Measurements from ENCODE around the gene C12orf56. TPM values are rescaled to one million over a fixed set of nuclear protein-coding genes. Genes with fewer than 3 reads are reported as not detected.
"Not testable (repeated sequence)": the region's sequence is repeated elsewhere in the genome, so short reads cannot be mapped to it uniquely, and the experiment has no call there.

C12orf56 gene
- total RNA-seq, 1 donor from 2014 or later: 0.51 TPM

GRCh38 chr12:64387197-64387816 is 3.3 kb downstream of the C12orf56 start:
- intact Hi-C loops (cut with micrococcal nuclease): no loop called here

- intact Hi-C loops (cut with micrococcal nuclease): loop anchor here (1.0 kb wide), 1 partner anchor 19 kb away; the partner anchor contains the start of gene XPOT
Observed at GRCh38 chr12:64385468-64385867, 5.1 kb downstream of the C12orf56 start.

- intact Hi-C loops (cut with micrococcal nuclease): loop anchor here (1.0 kb wide), 1 partner anchor 19 kb away; the partner anchor contains the start of gene XPOT
Observed at GRCh38 chr12:64385019-64385418, 5.5 kb downstream of the C12orf56 start.

DNA sequence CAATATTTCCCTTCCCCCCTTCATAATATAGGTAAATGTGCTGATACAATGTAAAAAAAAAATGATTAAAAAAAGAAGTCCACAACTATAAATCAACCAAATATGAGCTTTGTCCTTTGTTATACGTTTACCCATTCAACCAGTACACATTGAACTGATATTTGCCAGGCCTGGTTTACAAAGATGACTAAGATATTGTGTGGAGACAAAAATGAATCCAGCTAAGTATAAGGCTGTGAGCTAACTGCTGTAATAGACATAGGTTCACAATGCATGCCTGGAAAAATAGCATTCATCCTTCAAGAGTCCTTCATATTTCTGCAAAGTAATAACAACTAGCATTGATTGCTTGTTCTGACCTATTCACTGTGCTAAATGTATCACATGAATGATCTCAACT is 6.9 kb downstream of the C12orf56 start:
- intact Hi-C loops (cut with micrococcal nuclease): loop anchor here (5.0 kb wide), 1 partner anchor 71 kb away; no protein-coding TSS in a partner anchor

- intact Hi-C loops (cut with micrococcal nuclease): no loop called here
Observed at GRCh38 chr12:64362721-64363305, 27.7 kb downstream of the C12orf56 start.

DNA sequence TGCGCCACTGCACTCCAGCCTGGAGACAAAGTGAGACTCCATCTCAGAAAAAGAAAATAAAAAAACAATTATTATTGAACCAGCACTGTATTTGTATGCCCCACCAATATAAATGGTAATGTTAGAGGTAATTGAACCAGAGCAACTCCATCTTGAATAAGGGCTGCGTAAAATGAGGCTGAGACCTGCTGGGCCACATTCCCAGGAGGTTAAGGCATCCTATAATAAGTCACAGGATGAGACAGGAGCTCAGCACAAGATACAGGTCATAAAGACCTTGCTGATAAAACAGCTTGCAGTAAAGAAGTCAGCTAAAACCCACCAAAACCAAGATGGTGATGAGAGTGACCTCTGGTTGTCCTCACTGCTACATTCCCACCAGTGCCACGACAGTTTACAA is 29.4 kb downstream of the C12orf56 start:
- intact Hi-C loops (cut with micrococcal nuclease): not testable (repeated sequence)

DNA sequence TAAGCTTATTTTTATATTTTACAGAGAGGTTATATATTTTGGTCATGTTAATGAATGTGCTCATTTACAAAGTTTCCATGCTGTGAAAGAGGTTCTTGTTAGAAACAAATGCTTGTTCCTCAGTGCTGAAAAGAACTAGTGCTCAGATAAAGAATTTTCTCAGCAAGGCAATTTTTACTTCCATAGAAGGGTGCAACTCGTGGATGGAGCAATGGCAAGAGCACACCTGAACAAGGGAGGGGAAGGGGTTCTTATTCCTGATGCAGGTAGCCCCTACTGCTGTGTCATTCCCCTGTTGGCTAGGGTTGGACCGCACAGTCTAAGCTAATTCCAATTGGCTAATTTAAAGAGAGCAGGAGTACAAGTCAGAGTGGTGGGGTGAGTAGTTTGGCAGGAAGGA is 34.3 kb downstream of the C12orf56 start:
- intact Hi-C loops (cut with micrococcal nuclease): not testable (repeated sequence)

- intact Hi-C loops (cut with micrococcal nuclease): no loop called here
Observed at GRCh38 chr12:64352181-64352580, 38.4 kb downstream of the C12orf56 start.

- intact Hi-C loops (cut with micrococcal nuclease): no loop called here
Observed at GRCh38 chr12:64351265-64351664, 39.3 kb downstream of the C12orf56 start.

GRCh38 chr12:64347630-64348029 is 42.9 kb downstream of the C12orf56 start:
- intact Hi-C loops (cut with micrococcal nuclease): no loop called here

- intact Hi-C loops (cut with micrococcal nuclease): not testable (repeated sequence)
Observed at GRCh38 chr12:64344631-64345030, 45.9 kb downstream of the C12orf56 start.

DNA sequence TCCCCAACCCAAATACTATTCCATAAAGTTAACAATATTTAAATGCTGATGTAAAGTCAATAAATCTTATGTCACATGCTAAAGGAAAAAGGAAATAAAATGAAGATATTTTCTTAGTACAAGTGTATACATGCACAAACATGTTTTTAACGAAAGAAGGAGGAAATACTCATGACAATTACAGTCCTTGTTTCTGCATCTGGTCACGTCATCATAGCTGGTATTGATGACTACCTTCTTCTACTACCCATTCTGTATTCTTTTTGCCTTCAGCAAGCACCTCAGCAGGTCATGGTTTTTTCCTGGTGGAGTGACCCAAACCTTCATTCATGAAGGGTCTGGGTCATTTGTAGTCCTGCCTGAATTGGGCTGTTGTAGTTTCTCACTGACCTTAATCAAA is 50.0 kb downstream of the C12orf56 start:
- intact Hi-C loops (cut with micrococcal nuclease): not testable (repeated sequence)

DNA sequence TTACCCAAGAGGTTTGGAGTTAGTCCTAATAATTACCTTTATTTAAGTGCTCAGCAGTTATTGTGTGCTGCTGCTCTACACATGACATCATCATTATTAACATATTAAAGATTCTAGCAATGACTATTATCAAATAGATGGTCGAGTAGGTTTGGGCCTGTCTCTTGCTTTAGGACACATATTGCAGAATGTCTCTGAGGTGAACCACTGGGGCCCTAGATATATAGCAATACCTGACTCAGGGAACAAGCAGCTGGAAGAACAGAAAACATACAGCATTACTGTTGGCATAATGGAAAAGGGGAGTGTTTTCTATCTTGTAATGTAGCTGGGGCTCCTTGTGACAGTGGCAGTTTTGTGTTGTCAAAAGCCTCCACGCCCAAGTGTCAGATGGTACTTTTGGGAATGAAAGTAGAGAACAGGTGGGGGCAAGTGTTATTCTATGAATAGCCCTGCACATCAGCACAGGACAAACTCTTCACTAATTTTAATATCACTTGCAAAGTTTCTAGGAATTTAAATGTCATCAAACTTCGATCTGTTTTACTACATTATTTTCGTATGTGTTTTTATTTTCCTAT is 54.6 kb downstream of the C12orf56 start:
- intact Hi-C loops (cut with micrococcal nuclease): no loop called here

DNA sequence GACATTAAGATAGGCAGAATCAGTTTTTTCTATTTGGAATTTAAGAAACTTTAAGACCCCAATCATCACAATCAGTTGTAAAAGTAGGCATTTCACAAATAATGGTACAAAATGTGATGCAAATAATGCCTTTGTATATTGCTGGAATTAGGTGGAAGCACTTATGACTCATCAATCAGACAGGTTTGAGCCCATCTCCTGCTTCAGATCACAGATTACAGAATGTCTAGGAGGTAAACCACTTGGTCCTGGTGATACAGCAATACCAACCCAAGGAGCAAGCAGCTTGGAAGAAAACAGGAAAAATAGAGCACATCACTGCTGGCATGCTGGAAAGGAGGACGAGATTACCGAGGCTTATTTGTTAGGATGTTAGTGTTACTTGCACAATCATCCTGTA is 57.6 kb downstream of the C12orf56 start:
- intact Hi-C loops (cut with micrococcal nuclease): no loop called here

DNA sequence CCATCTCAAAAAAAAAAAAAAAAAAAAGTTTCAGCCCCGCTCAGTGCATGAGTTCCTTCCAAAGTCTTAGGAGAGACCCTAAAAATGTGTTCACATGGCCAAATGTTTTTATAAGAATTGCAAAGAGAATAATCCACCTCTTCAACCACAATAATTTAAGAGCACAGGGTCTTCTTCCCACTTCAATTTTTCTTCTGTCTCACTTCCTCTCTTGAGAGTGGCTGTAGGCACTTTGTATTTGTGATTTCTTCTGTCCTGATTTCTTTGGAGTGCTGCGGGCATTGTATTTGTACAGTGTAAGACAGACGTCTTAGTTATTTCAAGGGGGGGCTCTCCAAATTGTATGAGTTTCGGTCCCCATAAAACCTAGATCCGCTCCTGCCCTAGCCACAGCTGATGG is 58.3 kb downstream of the C12orf56 start:
- intact Hi-C loops (cut with micrococcal nuclease): no loop called here

DNA sequence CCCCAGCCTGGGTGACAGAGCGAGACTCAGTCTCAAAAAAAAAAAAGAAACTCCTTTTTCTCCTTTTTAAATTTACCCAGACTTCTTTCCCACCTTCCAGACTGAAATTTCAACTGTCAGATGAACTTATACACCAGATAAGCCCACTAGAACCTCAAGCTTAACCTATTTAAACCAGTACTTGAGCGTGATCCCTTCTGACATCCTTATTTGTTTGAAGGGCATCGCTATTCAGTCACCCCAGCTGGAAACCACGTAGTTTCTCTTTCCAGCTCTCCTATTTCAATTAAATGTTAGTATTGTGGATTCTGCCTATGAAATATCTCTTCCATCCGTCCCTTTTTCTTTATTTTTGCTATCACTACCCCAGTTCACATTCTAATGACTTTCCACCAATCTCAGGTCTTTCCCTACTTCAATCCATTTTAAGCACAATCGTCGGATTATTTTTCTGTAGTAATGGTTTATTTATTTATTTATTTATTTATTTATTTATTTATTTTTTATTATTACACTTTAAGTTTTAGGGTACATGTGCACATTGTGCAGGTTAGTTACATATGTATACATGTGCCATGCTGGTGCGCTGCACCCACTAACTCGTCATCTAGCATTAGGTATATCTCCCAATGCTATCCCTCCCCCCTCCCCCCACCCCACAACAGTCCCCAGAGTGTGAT is 61.4 kb downstream of the C12orf56 start:
- intact Hi-C loops (cut with micrococcal nuclease): not testable (repeated sequence)

- intact Hi-C loops (cut with micrococcal nuclease): no loop called here
Observed at GRCh38 chr12:64325055-64325454, 65.5 kb downstream of the C12orf56 start.

- intact Hi-C loops (cut with micrococcal nuclease): no loop called here
Observed at GRCh38 chr12:64323476-64324225, 66.9 kb downstream of the C12orf56 start.

DNA sequence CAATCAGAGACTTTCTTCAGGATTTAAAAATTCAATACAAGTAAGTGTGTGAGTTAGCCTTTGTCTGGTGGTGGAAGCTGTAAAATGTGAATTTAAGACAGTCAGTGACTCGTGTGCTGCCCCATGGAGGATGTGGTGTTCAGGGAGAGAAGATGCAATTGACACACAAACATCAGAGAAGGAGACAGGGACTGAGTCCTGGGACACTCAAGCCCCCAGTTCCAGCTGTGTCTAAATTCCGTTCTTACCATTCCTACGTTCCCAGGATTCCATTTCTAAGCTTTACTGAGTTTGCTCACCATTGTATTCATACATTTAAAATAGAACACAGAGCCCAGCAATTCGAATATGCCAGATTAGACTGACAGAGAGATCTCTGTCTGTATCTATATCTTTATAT is 67.6 kb downstream of the C12orf56 start:
- intact Hi-C loops (cut with micrococcal nuclease): no loop called here

DNA sequence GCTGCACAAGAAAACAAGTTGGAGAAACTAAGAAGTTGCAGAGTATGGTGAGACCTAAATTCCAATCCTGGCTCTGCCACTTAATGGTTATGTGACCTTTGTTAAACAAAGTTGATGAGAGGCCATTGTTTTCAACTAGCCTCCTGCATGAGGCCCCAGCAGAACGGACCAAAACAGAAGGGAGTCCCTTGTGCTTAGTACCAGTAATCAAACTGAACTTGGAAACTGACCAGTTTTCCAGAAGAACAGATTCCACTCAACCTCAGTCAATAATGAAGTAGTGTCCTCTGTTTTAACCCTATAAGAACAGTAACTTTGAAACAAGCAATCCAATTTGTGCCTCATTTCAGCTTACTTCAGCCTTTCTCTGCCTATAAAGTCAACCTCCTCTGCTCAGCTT is 69.9 kb downstream of the C12orf56 start:
- intact Hi-C loops (cut with micrococcal nuclease): no loop called here

DNA sequence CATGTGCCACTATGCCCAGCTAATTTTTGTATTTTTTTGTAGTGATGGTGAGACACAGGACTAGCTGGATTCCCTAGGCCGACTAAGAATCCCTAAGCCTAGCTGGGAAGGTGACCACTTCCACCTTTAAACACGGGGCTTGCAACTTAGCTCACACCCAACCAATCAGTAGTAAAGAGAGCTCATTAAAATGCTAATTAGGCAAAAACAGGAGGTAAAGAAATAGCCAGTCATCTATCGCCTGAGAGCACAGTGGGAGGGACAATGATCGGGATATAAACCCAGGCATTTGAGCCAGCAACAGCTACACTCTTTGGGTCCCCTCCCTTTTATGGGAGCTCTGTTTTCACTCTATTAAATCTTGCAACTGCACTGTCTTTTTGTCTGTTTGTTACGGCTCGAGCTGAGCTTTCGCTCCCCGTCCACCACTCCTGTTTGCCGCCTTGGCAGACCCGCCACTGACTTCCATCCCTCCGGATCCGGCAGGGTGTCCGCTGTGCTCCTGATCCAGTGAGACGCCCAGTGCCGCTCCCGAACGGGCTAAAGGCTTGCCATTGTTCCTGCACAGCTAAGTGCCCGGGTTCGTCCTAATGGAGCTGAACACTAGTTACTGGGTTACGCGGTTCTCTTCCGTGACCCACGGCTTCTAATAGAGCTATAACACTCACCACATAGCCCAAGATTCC is 70.9 kb downstream of the C12orf56 start:
- intact Hi-C loops (cut with micrococcal nuclease): not testable (repeated sequence)

All from T-helper 1 cell treated with Interleukin-12 subunit alpha and Interleukin-12 subunit beta and Interleukin-4 antibody, amounts not matched to agents 30 ng/mL and 1 ng/mL, for 36 hours (primary cell).